ENCODE measurements around the gene RNU5B-1.

RNU5B-1 gene

GRCh38 chr15:65326117-65326526 lies 21.6 kb downstream of the RNU5B-1 start:
- in situ Hi-C loops (cut with MboI; ENCODE audit: low sequenced_read_pairs) = no loop called here

GRCh38 chr15:65326818-65327217 lies 22.3 kb downstream of the RNU5B-1 start:
- in situ Hi-C loops (cut with MboI; ENCODE audit: low sequenced_read_pairs) = no loop called here

DNA sequence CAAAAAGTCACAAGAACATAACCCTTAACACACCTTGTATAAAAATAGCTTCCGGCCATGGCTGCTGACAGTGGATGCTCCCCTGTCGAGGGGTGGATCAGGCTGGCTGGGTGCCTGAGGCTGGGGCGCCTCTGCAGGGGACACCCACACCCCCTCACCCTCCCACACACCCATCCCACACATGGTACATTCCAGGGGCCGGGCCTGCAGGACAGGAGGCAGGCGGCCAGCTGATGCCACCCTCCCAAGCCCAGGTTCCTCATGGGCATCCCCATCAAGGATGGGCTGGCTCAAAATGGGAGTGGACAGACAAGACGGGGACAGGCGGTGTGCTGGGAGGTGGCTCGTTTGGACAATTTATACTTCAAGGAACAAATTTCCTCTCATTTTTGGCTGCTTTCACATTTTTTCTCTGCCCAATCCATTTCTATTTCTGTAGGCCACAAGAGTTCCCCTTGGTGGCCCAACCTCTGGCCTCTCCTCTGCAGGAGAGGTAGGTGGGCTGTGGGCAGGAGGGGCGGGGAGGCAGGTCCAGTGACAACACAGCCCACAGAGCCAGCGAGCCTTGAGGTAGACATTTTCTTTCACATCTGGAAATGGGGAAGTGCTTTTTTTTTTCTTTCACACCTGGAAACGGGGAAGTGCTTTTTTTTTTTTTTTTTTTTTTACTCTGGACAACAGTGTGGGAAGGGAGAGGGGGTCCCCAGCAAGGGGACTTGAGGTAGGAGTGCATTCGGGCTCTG lies 23.3 kb downstream of the RNU5B-1 start:
- in situ Hi-C loops (cut with MboI; ENCODE audit: low sequenced_read_pairs) = no loop called here

GRCh38 chr15:65328506-65329287 lies 24.2 kb downstream of the RNU5B-1 start:
- in situ Hi-C loops (cut with MboI; ENCODE audit: low sequenced_read_pairs) = no loop called here

GRCh38 chr15:65329288-65329983 lies 25.0 kb downstream of the RNU5B-1 start:
- in situ Hi-C loops (cut with MboI; ENCODE audit: low sequenced_read_pairs) = no loop called here

DNA sequence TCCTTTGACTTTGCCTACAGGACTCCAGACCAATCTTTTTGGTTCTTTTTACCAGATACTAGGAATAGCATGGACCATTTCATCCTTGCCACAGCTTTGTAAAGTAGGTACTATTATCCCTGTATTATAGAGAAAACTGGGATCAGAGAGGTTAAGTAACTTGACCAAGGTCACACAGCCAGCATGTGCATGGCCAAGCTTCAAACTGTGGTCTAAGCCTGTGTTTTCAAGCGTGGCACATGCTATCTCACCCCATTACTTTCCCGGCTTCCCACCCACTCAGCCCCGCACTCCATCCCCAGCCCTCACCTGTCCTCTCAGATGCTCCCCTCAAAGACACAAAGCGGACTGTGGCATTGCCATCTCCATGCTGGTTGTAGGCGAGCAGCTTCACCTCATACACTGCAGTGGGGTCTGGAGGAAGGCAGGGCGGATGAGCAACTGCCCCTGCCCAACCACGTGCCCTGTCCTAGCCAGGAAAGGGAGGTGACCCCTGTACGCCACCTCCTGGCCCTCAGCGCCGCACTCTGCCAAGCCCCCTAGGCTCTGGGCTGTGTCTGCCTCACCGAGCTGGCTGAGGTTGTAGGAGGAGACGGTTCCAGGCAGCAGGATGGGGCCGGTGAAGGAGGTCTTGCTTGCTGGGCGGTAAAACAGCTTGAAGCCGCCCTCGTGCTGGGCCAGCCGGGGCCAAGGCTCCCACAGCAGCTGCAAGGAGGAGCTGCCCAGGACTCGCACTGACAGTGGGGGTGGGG lies 25.7 kb downstream of the RNU5B-1 start:
- in situ Hi-C loops (cut with MboI; ENCODE audit: low sequenced_read_pairs) = no loop called here

DNA sequence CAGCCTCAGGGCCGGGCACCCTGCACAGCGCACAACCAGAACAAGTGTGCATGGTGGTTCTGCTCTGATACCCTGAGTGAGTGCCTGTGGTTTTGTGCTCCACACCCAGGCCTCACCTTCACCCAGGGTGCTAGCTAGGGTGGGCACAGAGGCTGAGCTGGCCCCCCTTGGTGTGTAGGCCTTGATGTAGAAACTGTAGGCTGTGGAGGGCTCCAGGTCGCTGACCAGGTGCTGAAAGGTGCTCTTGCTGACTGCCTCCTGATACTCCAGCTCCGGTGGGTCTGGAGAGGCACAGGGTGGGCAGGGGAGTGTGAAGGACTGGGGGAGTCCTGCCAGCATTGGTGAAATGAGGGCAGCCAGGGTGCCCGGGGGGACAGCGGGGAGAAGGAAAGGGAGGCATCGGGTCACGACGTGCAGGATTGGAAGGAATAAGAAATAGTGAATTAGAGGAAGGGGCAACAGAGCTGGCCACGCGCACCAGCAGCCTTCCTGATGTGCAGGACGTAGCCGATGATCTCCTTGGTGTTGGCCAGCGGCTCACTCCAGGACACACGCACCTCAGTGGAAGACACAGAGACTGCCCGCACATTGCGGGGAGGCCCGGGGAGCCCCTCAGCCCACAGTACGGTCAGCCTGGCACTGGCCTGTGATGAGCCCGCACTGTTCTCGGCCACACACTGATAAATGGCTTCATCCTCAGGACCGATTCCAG lies 26.6 kb downstream of the RNU5B-1 start:
- in situ Hi-C loops (cut with MboI; ENCODE audit: low sequenced_read_pairs) = no loop called here

- in situ Hi-C loops (cut with MboI; ENCODE audit: low sequenced_read_pairs) = no loop called here
Measured at GRCh38 chr15:65331811-65332210, 27.3 kb downstream of the RNU5B-1 start.

DNA sequence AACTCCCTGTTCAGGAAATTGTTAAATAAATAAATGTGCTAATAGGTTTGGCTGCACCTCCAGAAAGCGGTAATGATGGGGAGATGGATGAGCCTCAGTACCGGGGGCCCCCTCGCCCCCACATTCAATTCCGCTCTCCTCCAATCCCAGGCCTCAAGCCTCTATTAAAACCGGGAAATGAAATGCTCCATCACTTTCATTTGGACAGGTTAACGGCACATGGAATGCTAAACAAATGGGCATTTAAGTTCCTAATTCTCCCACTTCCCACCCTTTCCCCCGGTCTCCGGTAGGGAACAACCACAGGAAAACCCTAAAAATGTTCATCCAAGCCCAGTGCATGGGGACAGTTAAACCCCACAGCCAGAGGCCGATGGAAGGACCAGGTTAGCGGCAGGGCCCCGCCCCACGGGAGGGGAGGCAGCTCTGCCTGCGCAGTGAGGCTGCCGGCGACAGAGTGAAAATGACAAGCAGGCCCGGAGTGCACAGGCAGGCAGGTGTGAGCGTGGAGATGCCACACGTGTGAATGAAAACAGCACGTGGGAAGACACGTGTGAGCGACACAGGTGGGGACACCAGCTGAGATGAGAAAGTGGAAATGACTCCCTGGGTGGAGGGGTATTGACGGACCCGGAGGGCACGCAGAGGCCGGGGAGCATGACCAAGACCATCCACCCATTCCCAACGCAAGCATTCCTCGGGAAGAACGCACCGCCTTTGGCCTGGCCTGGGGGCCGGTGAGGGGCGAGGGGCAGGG lies 28.1 kb downstream of the RNU5B-1 start:
- in situ Hi-C loops (cut with MboI; ENCODE audit: low sequenced_read_pairs) = no loop called here

- in situ Hi-C loops (cut with MboI; ENCODE audit: low sequenced_read_pairs) = no loop called here
Measured at GRCh38 chr15:65333148-65333820, 28.8 kb downstream of the RNU5B-1 start.

DNA sequence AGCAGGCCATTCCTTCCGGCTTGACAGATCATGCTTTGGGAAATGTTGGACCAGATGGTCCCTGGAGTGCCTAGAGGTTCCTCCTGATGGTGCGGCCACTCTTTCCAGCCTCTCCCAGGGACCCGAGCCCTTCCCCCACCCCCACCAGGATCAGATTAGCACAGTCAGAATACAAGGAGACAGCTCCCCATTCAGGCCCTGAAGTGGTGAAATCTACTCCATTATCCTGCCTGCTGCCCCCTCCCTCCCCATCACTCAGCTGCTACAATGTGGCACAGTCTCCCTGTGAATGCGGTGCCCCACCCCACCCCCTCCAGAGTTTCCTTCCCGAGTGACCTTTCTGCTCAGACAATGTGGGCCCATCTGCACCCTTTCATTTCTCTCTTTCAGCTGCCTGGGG lies 29.4 kb downstream of the RNU5B-1 start:
- in situ Hi-C loops (cut with MboI; ENCODE audit: low sequenced_read_pairs) = no loop called here

GRCh38 chr15:65334586-65335231 lies 30.2 kb downstream of the RNU5B-1 start:
- in situ Hi-C loops (cut with MboI; ENCODE audit: low sequenced_read_pairs) = no loop called here

DNA sequence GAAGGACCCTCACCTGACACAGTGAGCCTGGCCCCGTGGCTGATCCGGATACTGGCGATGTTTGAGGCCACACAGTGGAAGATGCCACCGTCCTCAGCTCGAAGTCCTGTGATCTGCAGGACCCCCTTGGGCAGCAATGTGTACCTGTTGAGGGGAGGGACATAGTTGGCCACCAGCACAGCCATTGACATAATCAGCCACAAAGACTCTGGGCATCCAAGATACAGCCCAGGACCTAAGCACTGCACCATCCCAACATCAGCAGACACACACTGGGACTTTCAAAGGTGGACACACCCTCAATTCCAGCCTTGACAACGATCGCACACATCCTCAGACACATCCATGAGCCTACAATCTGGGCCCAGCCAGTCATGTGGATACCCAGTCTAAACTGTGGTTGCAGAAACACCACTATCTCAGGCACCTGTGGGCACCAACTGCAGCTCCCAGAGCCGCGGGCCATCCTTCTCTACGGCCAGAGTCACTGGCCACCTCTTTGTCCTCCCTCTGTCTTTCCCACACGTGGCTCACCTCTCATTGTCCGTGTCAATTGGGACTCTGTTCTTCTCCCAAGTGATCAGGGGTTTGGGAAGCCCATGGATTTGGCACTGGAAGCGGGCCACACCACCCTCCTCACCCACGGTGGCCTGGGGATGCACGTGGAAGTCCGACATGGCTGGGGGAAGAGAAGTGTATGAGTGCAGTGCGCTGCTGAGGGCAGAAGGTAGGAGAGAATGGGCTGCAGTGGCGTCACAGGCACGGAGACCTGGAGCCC lies 31.0 kb downstream of the RNU5B-1 start:
- in situ Hi-C loops (cut with MboI; ENCODE audit: low sequenced_read_pairs) = no loop called here

- in situ Hi-C loops (cut with MboI; ENCODE audit: low sequenced_read_pairs) = no loop called here
Measured at GRCh38 chr15:65336493-65337435, 32.3 kb downstream of the RNU5B-1 start.

DNA sequence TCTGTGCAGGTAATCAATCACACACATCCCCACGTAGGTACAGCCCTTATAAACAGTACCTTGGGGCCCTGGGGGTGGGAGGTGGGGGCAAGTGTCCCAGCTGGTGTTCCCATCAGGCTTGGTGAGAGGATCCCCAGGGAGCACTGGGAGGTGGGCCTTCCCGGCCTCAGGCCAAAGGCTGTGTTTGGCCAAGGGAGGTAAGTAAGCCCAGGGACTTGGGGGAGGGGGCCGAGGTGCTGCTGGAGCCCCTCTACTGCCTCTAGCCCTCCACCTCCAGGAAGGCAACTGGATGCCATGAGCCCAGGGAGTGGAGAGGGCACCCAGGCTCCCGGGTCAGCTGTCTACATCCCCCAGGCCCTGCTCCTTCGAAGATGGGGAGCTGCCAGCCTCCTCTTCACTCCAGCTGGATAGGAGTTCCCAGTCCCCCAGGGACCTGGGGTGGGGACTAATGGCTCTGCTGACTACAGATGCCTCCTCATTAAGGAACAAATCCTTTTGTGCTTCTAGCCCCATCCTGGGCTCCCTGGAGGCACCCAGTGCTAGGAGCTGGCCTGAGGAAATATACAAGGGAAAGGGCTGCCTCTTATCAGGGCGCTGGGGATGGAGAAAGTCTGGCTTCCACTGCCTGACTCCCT lies 33.1 kb downstream of the RNU5B-1 start:
- in situ Hi-C loops (cut with MboI; ENCODE audit: low sequenced_read_pairs) = no loop called here

DNA sequence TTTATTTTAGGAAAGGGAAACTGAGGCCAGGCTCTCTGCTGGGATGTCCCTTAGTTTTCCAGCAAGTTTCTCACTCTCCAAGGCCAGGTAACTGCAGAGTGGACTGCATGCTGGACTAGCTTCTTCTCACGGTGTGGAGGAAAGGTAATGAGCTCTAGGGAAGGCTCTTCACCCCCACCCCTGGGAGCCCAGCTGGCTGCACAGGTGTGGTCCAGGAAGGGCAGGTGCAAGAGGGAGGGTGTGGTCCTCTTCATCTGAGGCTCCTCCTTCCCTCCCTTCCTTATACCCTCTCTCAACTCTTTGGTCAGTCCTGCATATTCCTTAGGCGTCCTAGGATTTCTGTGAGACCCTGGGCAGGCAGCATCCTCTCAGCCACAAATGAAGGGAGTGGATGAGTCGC lies 33.9 kb downstream of the RNU5B-1 start:
- in situ Hi-C loops (cut with MboI; ENCODE audit: low sequenced_read_pairs) = no loop called here
